IPS-20b (cell line): Measurements from ENCODE around the gene LINGO3.

Experiments used
- H3K27ac ChIP-seq: one replicate; pipeline ENCODE4 v1.5.1; 2013; ENCODE audit warnings: low read length
- H3K27me3 ChIP-seq: 2 replicates; pipeline ENCODE4 v1.6.1; 2013; ENCODE audit warnings: mild to moderate bottlenecking, low read length, inconsistent platforms; ENCODE audit not compliant: insufficient read depth
- H3K36me3 ChIP-seq: 2 replicates; pipeline ENCODE4 v1.6.1; 2013; ENCODE audit warnings: low read depth, mild to moderate bottlenecking, inconsistent platforms, low read length, moderate library complexity; ENCODE audit not compliant: insufficient read depth
- H3K4me1 ChIP-seq: 2 replicates; pipeline ENCODE4 v1.6.1; 2013; ENCODE audit warnings: mild to moderate bottlenecking, control low read depth, inconsistent platforms, low read length, moderate library complexity; ENCODE audit not compliant: insufficient read depth
- H3K4me3 ChIP-seq: 2 replicates; pipeline ENCODE4 v1.5.1; 2013; ENCODE audit warnings: mild to moderate bottlenecking, low read length, inconsistent platforms
- H3K9ac ChIP-seq: 2 replicates; pipeline ENCODE4 v1.6.1; 2013; ENCODE audit warnings: low read depth, mild to moderate bottlenecking, inconsistent platforms, low read length, moderate library complexity
- H3K9me3 ChIP-seq: 2 replicates; pipeline ENCODE4 v1.6.1; 2013; ENCODE audit warnings: mild to moderate bottlenecking, low read depth, low read length, inconsistent platforms; ENCODE audit not compliant: insufficient read depth

LINGO3 gene

DNA sequence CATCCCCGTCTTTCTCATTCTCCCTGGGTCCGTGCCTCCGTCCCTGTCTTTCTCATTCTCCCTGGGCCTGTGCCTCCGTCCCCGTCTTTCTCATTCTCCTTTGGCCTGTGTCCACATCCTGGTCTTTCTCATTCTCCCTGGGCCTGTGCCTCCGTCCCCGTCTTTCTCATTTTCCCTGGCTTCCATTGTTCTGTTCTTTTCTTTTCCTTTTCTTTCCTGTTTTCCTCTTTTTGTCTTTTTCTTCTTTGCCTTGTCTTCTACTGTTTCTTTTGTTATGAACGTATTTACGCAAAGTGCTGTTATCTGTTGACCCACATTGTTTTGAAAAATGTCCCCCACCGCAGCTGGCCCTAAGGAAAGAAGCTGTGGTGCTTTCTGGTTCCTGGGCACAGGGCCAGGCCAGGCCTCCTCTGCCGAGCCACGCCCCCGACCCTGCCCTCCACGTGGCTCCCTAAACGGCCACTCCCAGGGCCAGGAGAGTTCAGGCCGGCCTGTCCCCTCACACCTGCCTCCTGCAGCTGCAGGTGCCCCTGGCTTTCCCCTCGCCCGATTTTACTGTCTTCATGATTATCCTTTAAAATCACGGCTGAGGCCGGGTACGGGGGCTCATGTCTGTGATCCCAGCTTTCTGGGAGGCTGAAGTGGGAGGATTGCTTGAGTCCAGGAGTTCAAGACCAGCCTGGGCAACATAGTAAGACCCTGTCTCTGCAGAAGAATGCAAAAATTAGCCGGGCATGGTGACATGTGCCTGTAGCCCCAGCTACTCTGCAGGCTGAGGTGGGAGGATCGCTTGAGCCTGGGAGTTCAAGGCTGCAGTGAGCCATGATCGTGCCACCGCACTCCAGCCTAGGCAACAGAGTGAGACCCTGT is 38.1 kb upstream of the LINGO3 start:
- Histone ChIP-seq H3K36me3 (peaks cover 22% of the 10 kb centered on the region), H3K4me1 (no peaks in the 10 kb centered on the region), H3K27me3 (no peaks in the 10 kb centered on the region), H3K9me3 (no peaks in the 10 kb centered on the region), H3K9ac (no peak overlapping the region), H3K27ac (no peak overlapping the region), H3K4me3 (no peak overlapping the region)

DNA sequence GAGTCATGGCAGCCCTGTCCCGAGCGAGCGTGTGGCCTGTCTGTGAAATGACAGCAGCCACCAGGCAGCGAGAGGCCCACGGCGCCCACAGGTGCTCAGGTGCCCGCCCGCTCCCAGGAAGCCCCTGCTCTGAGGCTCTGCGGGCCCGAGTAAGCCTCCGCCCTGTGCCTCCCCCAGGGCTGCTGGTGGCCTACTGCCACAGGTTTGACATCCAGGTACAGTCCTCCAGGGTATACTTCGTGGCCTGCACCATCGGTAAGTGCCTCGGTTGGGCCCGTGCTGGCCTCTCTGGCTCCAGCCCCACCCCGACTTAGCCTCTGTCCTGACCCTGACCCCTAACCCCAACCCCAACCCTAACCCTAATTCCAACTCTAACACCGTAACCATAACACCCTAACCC is 37.1 kb upstream of the LINGO3 start:
- H3K27ac ChIP-seq: no peak overlapping the region
- no peak overlapping the region for H3K4me3 ChIP-seq
- no peaks in the 10 kb centered on the region for H3K27me3 ChIP-seq
- peaks cover 19% of the 10 kb centered on the region; the same call in 1 of the 2 replicates for H3K36me3 ChIP-seq
- no peak overlapping the region for H3K9ac ChIP-seq
- H3K9me3 ChIP-seq: no peaks in the 10 kb centered on the region
- H3K4me1 ChIP-seq: no peaks in the 10 kb centered on the region

DNA sequence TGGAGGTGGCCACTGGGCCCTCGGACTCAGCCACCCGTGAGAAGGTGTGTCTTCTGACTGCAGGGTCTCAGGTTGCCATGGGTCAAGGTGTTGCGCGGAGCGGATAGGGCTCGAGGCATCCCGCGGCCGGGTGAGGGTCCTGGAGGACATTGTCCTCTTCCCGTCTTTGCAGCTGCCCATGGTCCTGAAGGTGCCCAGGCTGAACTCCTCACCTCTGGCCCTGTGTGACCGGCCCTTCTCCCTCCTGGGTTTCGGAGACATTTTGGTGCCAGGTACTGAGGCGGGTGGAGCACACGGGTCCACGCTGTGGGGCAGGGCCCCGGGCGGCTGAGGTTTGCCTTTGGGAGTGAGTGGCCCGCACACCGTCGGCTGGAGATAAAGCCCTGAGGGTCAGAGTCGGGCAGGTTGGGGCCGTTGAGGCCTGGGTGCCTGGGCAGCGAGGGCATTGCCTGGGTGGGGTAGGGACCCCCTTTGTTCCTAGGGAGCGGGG is 36.5 kb upstream of the LINGO3 start:
- no peaks in the 10 kb centered on the region for H3K27me3 ChIP-seq
- no peak overlapping the region for H3K27ac ChIP-seq
- H3K4me1 ChIP-seq: no peaks in the 10 kb centered on the region
- no peaks in the 10 kb centered on the region for H3K9me3 ChIP-seq
- no peak overlapping the region for H3K4me3 ChIP-seq
- H3K36me3 ChIP-seq: peaks cover 15% of the 10 kb centered on the region; the same call in 1 of the 2 replicates
- no peak overlapping the region for H3K9ac ChIP-seq

DNA sequence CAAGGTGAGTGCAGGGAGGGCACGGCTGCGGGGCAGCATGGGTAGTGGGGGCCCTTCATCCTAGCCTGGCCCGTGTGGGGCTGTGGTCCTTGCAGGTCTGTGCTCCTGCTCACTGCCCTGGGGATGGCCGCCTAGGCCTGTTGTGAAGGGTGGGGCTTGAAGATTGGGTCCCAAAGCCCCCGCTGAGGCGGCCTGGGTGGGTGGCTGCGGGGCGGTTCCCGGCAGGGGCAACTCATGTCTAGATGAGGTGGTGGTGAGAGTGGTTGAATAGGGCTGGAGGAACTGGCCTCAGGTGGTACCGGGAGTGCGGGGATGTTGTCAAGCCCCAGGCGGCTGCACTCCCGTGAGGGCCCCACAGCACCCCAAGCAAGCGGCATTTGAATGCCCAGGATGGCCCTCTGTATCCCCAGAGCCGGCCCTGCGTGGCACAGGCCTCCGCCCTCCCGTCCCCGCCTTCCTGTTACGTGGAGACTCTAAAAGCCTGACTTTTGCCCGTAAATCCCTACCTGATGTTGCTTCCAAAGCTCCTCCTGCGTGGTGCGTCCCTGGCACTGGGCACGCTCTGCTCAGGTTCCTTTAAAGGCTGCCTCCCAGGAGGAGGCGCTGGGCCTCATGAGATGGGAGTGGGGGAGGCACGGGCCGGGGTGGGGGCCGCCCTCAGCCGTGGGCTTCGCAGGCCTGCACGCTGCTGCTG is 35.5 kb upstream of the LINGO3 start:
- Histone ChIP-seq H3K27me3 (no peaks in the 10 kb centered on the region), H3K4me3 (no peak overlapping the region), H3K9ac (no peak overlapping the region), H3K4me1 (no peaks in the 10 kb centered on the region), H3K9me3 (no peaks in the 10 kb centered on the region), H3K36me3 (peaks cover 15% of the 10 kb centered on the region; the same call in 1 of the 2 replicates), H3K27ac (no peak overlapping the region)

DNA sequence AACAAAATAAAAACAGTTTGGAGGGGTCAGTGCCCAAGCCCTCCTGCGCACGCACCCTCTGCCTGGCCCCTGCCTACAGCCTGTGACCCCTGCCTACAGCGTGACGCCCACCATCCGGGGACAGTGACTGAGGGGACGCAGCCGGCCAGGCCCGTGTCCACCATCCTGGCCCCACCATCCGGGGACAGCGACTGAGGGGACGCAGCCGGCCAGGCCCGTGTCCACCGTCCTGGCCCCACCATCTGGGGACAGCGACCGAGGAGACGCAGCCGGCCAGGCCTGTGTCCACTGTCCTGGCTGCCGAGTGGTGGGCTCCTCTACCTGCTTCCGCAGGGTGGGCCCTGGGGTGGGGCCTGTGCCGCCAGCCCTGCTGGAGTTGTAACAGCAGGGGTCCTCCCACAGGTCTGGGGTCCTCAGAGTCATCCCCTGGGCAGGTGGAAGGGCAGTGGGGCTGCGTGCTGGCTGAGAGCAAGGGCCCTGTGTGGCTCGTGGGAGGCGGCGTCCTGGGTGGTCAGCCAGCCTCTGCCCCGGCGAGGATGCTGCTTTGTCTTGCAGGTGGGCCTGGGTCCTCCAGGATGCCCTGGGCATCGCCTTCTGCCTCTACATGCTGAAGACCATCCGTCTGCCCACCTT is 34.8 kb upstream of the LINGO3 start:
- Histone ChIP-seq H3K4me1 (no peaks in the 10 kb centered on the region), H3K36me3 (peaks cover 15% of the 10 kb centered on the region; the same call in 1 of the 2 replicates), H3K9ac (no peak overlapping the region), H3K4me3 (no peak overlapping the region), H3K9me3 (no peaks in the 10 kb centered on the region), H3K27me3 (no peaks in the 10 kb centered on the region), H3K27ac (no peak overlapping the region)

DNA sequence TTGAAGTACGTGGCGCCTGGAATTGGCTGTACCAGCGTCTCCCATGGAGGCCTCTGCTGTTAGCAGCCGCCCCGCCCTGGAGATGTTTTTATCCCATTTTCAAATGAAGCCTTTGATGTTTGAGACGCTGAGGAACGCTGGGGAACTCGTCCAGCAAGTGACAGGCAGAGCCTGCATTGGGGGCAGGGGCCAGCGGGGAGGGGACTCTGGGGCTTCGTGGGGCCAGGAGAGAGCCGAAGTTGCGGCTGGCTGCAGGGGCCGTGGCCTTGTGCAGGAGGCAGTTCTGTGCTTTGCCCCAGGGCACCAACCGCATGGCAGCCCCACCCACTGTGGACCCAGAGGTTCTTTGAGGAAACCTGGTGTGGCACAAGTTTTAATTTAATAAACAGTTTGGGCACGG is 34.0 kb upstream of the LINGO3 start:
- no peak overlapping the region for H3K27ac ChIP-seq
- H3K27me3 ChIP-seq: no peaks in the 10 kb centered on the region
- no peak overlapping the region for H3K9ac ChIP-seq
- H3K36me3 ChIP-seq: peaks cover 15% of the 10 kb centered on the region; the same call in 1 of the 2 replicates
- no peaks in the 10 kb centered on the region for H3K9me3 ChIP-seq
- H3K4me1 ChIP-seq: no peaks in the 10 kb centered on the region
- H3K4me3 ChIP-seq: no peak overlapping the region

DNA sequence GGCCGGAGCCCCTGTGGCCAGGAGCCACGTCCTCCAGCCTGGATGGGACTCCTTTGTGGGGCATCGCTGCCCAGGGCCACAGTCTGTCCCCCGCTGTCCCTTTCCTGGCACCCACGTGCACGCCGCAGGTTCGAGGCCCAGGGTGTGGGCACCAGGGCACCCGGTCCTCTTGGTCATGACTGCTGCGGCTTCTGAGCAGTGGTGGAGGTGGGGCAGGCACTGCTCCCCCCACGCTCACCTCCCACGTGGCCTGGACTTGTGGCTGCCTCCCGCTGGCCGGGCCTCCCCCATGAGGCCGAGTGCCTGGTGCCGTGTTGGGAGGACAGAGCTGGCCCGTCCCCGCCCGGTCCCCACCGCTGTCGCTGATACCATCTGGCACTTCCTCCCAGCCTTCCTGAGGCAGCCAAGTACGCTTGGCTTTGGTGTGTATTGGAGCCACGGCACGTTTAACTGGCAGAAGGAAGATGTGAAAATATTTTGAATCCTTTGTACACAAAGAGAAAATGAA is 33.3 kb upstream of the LINGO3 start:
- Histone ChIP-seq H3K4me3 (no peak overlapping the region), H3K36me3 (peaks cover 8% of the 10 kb centered on the region; the same call in 1 of the 2 replicates), H3K27ac (no peak overlapping the region), H3K4me1 (no peaks in the 10 kb centered on the region), H3K9me3 (no peaks in the 10 kb centered on the region), H3K9ac (no peak overlapping the region), H3K27me3 (no peaks in the 10 kb centered on the region)

DNA sequence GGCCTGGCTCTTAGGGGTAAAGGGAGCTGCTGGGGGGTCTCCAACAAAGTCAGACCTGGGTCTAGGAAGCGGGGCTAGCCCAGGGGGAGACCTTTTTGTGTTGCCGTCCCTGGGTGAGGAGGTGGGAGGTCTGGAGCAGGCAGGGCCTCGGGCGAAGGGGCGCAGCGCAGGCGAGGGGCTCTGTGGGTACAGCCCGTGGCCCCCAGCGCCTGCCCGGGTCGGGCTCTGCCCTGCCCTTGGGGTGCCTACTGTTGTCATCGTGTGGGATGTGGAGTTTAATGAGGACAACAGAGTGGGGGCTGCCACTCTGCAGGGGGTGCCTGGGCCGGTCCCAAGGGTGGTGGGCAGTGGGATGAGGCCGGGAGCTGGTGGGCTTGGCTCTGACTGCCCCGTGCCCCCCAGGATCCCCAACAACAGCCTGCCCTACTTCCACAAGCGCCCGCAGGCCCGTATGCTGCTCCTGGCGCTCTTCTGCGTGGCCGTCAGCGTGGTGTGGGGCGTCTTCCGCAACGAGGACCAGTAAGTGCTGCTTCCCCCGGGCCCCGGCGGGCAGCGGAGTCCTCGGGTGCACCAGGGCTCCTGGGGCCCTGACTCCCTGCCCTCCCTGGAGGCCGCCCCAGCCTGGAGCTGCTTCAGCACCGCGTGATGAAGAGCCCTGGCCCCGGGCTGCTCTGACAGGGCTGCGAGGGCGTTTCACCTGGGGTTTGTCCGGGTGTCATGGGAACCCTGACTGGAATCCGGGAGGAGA is 32.7 kb upstream of the LINGO3 start:
- Histone ChIP-seq H3K4me1 (no peaks in the 10 kb centered on the region), H3K27me3 (no peaks in the 10 kb centered on the region), H3K36me3 (peaks cover 8% of the 10 kb centered on the region; the same call in 1 of the 2 replicates), H3K9me3 (no peaks in the 10 kb centered on the region), H3K9ac (no peak overlapping the region), H3K27ac (no peak overlapping the region), H3K4me3 (no peak overlapping the region)

DNA sequence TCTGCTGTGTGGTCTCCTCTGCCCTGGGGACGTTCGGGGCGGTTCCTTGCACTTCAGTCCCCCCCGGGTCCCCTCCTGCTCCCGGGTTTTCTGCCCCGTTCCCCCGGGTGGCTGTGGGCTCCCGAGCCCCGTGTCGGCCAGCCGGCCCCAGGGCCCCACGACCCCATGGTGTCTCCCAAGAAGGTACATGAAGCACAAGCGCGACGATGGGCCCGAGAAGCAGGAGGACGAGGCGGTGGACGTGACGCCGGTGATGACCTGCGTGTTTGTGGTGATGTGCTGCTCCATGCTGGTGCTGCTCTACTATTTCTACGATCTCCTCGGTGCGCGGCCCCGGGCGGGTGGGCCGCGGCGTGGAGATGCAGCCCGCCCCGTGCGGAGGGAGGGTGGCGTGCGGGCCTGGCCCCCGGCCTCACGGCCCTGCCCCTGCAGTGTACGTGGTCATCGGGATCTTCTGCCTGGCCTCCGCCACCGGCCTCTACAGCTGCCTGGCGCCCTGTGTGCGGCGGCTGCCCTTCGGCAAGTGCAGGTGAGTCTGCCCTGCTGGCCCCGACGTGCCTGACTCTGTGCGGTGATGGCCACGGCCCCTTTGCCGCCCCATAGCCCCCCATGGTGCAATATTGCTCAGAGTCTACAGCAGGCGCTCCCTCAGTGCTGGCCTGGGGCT is 31.8 kb upstream of the LINGO3 start:
- no peak overlapping the region for H3K9ac ChIP-seq
- H3K4me1 ChIP-seq: no peaks in the 10 kb centered on the region
- no peak overlapping the region for H3K27ac ChIP-seq
- H3K9me3 ChIP-seq: peaks cover 5% of the 10 kb centered on the region; the same call in 1 of the 2 replicates
- H3K36me3 ChIP-seq: peaks cover 8% of the 10 kb centered on the region; the same call in 1 of the 2 replicates
- no peak overlapping the region for H3K4me3 ChIP-seq
- H3K27me3 ChIP-seq: no peaks in the 10 kb centered on the region

DNA sequence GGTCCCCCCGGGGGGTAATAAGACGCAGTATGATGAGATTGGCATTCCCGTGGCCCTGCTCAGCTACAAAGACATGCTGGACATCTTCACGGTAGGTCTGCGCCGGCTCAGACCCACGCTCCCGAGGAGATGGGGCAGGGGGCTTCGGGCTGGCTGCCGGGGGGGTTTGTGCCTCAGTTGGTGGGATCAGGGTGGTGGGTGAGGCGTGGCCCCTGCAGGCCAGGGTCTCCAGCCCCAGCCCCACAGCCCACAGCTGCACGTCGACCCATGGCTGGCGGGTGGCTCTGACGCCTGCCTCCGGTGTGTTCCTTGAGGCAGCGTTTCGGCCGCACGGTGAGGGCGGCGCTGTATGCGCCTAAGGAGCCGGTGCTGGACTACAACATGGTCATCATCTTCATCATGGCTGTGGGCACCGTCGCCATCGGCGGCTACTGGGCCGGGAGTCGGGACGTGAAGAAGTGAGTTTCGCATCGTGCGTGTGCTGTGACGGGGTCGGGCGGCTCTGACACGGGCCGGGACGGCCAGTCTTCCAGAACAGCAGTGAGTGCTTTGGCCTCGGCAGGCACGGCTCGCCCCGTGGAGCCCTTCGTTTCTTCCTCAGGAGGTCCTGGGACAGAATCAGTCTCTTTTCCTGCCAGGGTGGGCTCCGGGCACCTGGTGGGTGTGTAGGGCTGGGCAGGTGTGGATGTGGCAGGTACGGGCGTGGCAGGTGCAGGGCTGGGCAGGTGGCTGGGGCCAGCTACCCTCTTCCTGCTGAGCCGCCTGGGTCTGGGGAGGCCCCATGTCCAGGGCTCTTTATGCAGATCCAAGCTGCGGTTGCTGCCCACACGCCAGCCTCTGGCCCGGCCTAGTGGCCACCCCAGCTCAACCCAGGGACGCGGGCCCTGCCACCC is 31.0 kb upstream of the LINGO3 start:
- no peak overlapping the region for H3K27ac ChIP-seq
- no peaks in the 10 kb centered on the region for H3K27me3 ChIP-seq
- no peak overlapping the region for H3K9ac ChIP-seq
- H3K9me3 ChIP-seq: peaks cover 5% of the 10 kb centered on the region; the same call in 1 of the 2 replicates
- no peak overlapping the region for H3K4me3 ChIP-seq
- H3K36me3 ChIP-seq: peaks cover 8% of the 10 kb centered on the region; the same call in 1 of the 2 replicates
- H3K4me1 ChIP-seq: no peaks in the 10 kb centered on the region
